ENCODE results near the gene ARHGEF17. TPM values are rescaled to one million over a fixed set of nuclear protein-coding genes. Genes with fewer than 3 reads are reported as not detected.

ARHGEF17 gene
- total RNA-seq, 1 donor from 2014 or later, result 19.3 TPM

GRCh38 chr11:73390601-73391565 lies 82.8 kb downstream of the ARHGEF17 start:
- Histone ChIP-seq H3K4me1 (ENCODE audit: control insufficient read depth in 3 of 3, insufficient read depth in 3 of 3, low read length in 3 of 3) (peaks cover 48 to 70% (median 68%) of the 10 kb centered on the region in 3 donors), H3K27me3 (ENCODE audit: control insufficient read depth in 3 of 3, insufficient read depth in 3 of 3, low read length in 3 of 3) (no peaks in the 10 kb centered on the region), H3K9me3 (ENCODE audit: control insufficient read depth in 3 of 3, low read length in 3 of 3) (no peaks in the 10 kb centered on the region), H3K36me3 (ENCODE audit: control insufficient read depth in 3 of 3, insufficient read depth in 3 of 3, low read length in 3 of 3) (peaks cover 0 to 13% (median 4%) of the 10 kb centered on the region in 3 donors), H3K27ac (ENCODE audit: low read depth, low read length) (no peak overlapping the region), H3K4me3 (ENCODE audit: low read length in 3 of 3) (no peak overlapping the region), H3K9ac (ENCODE audit: low read depth in 1 of 3, low read length in 3 of 3) (peak overlapping the region in 1 of 3 donors; percentile 40)

GRCh38 chr11:73391665-73392064 lies 83.6 kb downstream of the ARHGEF17 start:
- Histone ChIP-seq H3K27ac (ENCODE audit: low read depth, low read length) (no peak overlapping the region), H3K4me1 (ENCODE audit: control insufficient read depth in 3 of 3, insufficient read depth in 3 of 3, low read length in 3 of 3) (peaks cover 40 to 70% (median 68%) of the 10 kb centered on the region in 3 donors), H3K9ac (ENCODE audit: low read depth in 1 of 3, low read length in 3 of 3) (no peak overlapping the region), H3K4me3 (ENCODE audit: low read length in 3 of 3) (no peak overlapping the region), H3K27me3 (ENCODE audit: control insufficient read depth in 3 of 3, insufficient read depth in 3 of 3, low read length in 3 of 3) (no peaks in the 10 kb centered on the region), H3K36me3 (ENCODE audit: control insufficient read depth in 3 of 3, insufficient read depth in 3 of 3, low read length in 3 of 3) (peaks cover 0 to 13% (median 4%) of the 10 kb centered on the region in 3 donors), H3K9me3 (ENCODE audit: control insufficient read depth in 3 of 3, low read length in 3 of 3) (no peaks in the 10 kb centered on the region)

GRCh38 chr11:73392108-73393010 lies 84.3 kb downstream of the ARHGEF17 start:
- Histone ChIP-seq H3K36me3 (ENCODE audit: control insufficient read depth in 3 of 3, insufficient read depth in 3 of 3, low read length in 3 of 3) (peaks cover 0 to 13% (median 4%) of the 10 kb centered on the region in 3 donors), H3K9me3 (ENCODE audit: control insufficient read depth in 3 of 3, low read length in 3 of 3) (no peaks in the 10 kb centered on the region), H3K27ac (ENCODE audit: low read depth, low read length) (no peak overlapping the region), H3K4me1 (ENCODE audit: control insufficient read depth in 3 of 3, insufficient read depth in 3 of 3, low read length in 3 of 3) (peaks cover 40 to 71% (median 68%) of the 10 kb centered on the region in 3 donors), H3K4me3 (ENCODE audit: low read length in 3 of 3) (no peak overlapping the region), H3K9ac (ENCODE audit: low read depth in 1 of 3, low read length in 3 of 3) (peak overlapping the region in 1 of 3 donors; percentile 25), H3K27me3 (ENCODE audit: control insufficient read depth in 3 of 3, insufficient read depth in 3 of 3, low read length in 3 of 3) (no peaks in the 10 kb centered on the region)

- H3K4me1 ChIP-seq (ENCODE audit: control insufficient read depth in 3 of 3, insufficient read depth in 3 of 3, low read length in 3 of 3), result peaks cover 36 to 71% (median 62%) of the 10 kb centered on the region in 3 donors
- peaks cover 0 to 13% (median 4%) of the 10 kb centered on the region in 3 donors for H3K36me3 ChIP-seq (ENCODE audit: control insufficient read depth in 3 of 3, insufficient read depth in 3 of 3, low read length in 3 of 3)
- no peaks in the 10 kb centered on the region for H3K27me3 ChIP-seq (ENCODE audit: control insufficient read depth in 3 of 3, insufficient read depth in 3 of 3, low read length in 3 of 3)
- no peaks in the 10 kb centered on the region for H3K9me3 ChIP-seq (ENCODE audit: control insufficient read depth in 3 of 3, low read length in 3 of 3)
- H3K9ac ChIP-seq (ENCODE audit: low read depth in 1 of 3, low read length in 3 of 3), result peak overlapping the region in 1 of 3 donors; percentile 33
- H3K4me3 ChIP-seq (ENCODE audit: low read length in 3 of 3), result no peak overlapping the region
- no peak overlapping the region for H3K27ac ChIP-seq (ENCODE audit: low read depth, low read length)
Measured at GRCh38 chr11:73393011-73393380, 84.9 kb downstream of the ARHGEF17 start.

- H3K4me1 ChIP-seq (ENCODE audit: control insufficient read depth in 3 of 3, insufficient read depth in 3 of 3, low read length in 3 of 3), result peaks cover 32 to 70% (median 60%) of the 10 kb centered on the region in 3 donors
Measured at GRCh38 chr11:73393479-73394415, 85.7 kb downstream of the ARHGEF17 start.

GRCh38 chr11:73394416-73395296 lies 86.6 kb downstream of the ARHGEF17 start:
- H3K9me3 ChIP-seq (ENCODE audit: control insufficient read depth in 3 of 3, low read length in 3 of 3), result no peaks in the 10 kb centered on the region
- peaks cover 31 to 66% (median 55%) of the 10 kb centered on the region in 3 donors for H3K4me1 ChIP-seq (ENCODE audit: control insufficient read depth in 3 of 3, insufficient read depth in 3 of 3, low read length in 3 of 3)
- H3K4me3 ChIP-seq (ENCODE audit: low read length in 3 of 3), result no peak overlapping the region
- no peak overlapping the region for H3K27ac ChIP-seq (ENCODE audit: low read depth, low read length)
- peak overlapping the region in 1 of 3 donors; percentile 25 for H3K9ac ChIP-seq (ENCODE audit: low read depth in 1 of 3, low read length in 3 of 3)
- H3K36me3 ChIP-seq (ENCODE audit: control insufficient read depth in 3 of 3, insufficient read depth in 3 of 3, low read length in 3 of 3), result peaks cover 0 to 13% (median 4%) of the 10 kb centered on the region in 3 donors
- H3K27me3 ChIP-seq (ENCODE audit: control insufficient read depth in 3 of 3, insufficient read depth in 3 of 3, low read length in 3 of 3), result no peaks in the 10 kb centered on the region

More at GRCh38 chr11:73393479-73394415, 85.7 kb downstream of the ARHGEF17 start:
- Histone ChIP-seq H3K4me3 (ENCODE audit: low read length in 3 of 3) (no peak overlapping the region), H3K36me3 (ENCODE audit: control insufficient read depth in 3 of 3, insufficient read depth in 3 of 3, low read length in 3 of 3) (peaks cover 0 to 13% (median 4%) of the 10 kb centered on the region in 3 donors), H3K27ac (ENCODE audit: low read depth, low read length) (no peak overlapping the region), H3K9me3 (ENCODE audit: control insufficient read depth in 3 of 3, low read length in 3 of 3) (no peaks in the 10 kb centered on the region), H3K9ac (ENCODE audit: low read depth in 1 of 3, low read length in 3 of 3) (peak overlapping the region in 2 of 3 donors; percentile 20 to 40), H3K27me3 (ENCODE audit: control insufficient read depth in 3 of 3, insufficient read depth in 3 of 3, low read length in 3 of 3) (no peaks in the 10 kb centered on the region)

GRCh38 chr11:73395297-73396208 lies 87.5 kb downstream of the ARHGEF17 start:
- Histone ChIP-seq H3K4me3 (ENCODE audit: low read length in 3 of 3) (no peak overlapping the region), H3K4me1 (ENCODE audit: control insufficient read depth in 3 of 3, insufficient read depth in 3 of 3, low read length in 3 of 3) (peaks cover 23 to 57% (median 46%) of the 10 kb centered on the region in 3 donors), H3K36me3 (ENCODE audit: control insufficient read depth in 3 of 3, insufficient read depth in 3 of 3, low read length in 3 of 3) (peaks cover 0 to 13% (median 4%) of the 10 kb centered on the region in 3 donors), H3K27me3 (ENCODE audit: control insufficient read depth in 3 of 3, insufficient read depth in 3 of 3, low read length in 3 of 3) (no peaks in the 10 kb centered on the region), H3K27ac (ENCODE audit: low read depth, low read length) (no peak overlapping the region), H3K9me3 (ENCODE audit: control insufficient read depth in 3 of 3, low read length in 3 of 3) (no peaks in the 10 kb centered on the region), H3K9ac (ENCODE audit: low read depth in 1 of 3, low read length in 3 of 3) (peak overlapping the region in 2 of 3 donors; percentile 6 to 25)

Data from skeletal muscle tissue (tissue), 4 donors.